ENCODE measurements around the gene RPL36.

- TF ChIP-seq EZH2 (IDR thresholded peaks at IDR 0.05): no peak
- TF ChIP-seq CEBPB (IDR thresholded peaks at IDR 0.05; ENCODE audit: low read depth): no peak
Observed at GRCh38 chr19:5695649-5696195, 5.6 kb downstream of the RPL36 start.

Measured in HCT116 (cell line).